Stimulated activated CD8-positive, alpha-beta memory T cell treated with anti-CD3 and anti-CD28 coated beads, Interleukin-15, amount 100 ng/mL, for 1 hour (primary cell): Measurements from ENCODE around the gene GAN.

Experiments
- DNase-seq: peaks from one replicate; pipeline ENCODE4 v3.0.0-alpha.2; 2020; ENCODE audit warnings: low read depth

Gene GAN, protein sequence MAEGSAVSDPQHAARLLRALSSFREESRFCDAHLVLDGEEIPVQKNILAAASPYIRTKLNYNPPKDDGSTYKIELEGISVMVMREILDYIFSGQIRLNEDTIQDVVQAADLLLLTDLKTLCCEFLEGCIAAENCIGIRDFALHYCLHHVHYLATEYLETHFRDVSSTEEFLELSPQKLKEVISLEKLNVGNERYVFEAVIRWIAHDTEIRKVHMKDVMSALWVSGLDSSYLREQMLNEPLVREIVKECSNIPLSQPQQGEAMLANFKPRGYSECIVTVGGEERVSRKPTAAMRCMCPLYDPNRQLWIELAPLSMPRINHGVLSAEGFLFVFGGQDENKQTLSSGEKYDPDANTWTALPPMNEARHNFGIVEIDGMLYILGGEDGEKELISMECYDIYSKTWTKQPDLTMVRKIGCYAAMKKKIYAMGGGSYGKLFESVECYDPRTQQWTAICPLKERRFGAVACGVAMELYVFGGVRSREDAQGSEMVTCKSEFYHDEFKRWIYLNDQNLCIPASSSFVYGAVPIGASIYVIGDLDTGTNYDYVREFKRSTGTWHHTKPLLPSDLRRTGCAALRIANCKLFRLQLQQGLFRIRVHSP

DNA sequence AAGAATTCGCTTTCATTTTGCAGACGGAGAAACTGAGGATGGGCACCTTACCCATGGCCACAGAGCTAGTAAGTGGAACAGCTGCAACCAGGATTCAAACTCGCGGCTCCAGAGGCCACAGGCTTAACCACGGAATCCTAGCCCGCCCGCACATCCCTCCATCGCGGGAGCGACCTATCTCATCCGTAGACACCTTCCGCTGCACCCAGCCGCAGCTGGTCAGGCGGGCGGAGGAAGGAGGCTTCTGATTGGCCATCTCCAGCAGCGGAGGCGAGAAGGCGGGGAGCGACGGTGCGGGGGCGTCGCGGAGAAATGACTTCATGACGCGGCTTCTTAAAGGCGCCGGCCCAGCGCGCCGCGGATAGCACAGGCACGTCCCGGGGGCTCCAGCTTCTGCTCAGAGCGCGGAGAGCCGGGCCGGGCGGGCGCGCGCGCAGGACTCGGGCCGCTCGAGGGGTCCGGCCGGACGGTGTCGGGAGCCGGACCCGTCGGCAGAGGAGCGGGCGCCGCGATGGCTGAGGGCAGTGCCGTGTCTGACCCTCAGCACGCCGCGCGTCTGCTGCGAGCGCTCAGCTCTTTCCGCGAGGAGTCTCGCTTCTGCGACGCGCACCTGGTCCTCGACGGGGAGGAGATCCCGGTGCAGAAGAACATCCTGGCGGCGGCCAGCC lies at the start of gene GAN:
Gene GAN, plus strand, starts transcription at position 360 of the 668 bp plus-strand sequence. Its CDS starts 152 bp downstream, at position 512.
- DNase-seq, result peak; percentile 88

DNA sequence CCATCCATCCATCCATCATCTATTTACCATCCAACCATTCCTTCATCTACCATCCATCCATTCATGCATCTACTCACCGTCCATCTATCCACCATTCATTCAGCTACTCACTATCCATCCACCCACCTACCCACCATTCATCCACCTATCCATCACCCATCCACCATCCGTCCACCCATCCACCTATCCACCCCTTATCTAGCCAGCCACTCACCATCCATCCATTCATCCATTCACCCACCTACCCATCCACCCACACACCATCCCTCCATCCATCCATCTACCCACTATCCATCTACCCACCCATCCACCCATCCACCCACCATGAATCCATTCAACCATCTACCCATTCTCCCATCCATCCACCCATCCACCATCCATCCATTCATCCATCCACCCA lies 49.7 kb upstream of the GAN start:
- DNase-seq, result no peak

GRCh38 chr16:81265658-81266451 lies 48.9 kb upstream of the GAN start:
- no peak for DNase-seq

- no peak for DNase-seq
These were observed 48.1 kb upstream of the GAN start for GRCh38 chr16:81266680-81267095.

DNA sequence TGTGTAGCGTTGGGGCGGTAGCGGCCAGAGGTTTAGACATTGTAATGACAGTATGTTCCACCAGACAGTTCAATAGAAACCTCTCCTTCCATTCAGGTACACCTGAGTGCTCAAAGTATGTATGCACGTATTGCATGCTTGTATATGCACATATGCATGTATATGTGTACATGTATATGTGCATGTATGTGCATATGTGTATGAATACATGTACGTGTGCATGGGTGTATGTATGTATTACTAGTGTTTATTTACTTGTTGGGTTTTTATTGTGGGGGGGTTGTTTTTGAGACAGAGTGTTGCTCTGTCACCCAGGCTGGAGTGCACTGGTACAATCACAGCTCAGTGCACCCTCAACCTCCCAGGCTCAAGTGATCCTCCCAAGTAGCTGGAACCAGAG lies 46.3 kb upstream of the GAN start:
- DNase-seq, result no peak

DNA sequence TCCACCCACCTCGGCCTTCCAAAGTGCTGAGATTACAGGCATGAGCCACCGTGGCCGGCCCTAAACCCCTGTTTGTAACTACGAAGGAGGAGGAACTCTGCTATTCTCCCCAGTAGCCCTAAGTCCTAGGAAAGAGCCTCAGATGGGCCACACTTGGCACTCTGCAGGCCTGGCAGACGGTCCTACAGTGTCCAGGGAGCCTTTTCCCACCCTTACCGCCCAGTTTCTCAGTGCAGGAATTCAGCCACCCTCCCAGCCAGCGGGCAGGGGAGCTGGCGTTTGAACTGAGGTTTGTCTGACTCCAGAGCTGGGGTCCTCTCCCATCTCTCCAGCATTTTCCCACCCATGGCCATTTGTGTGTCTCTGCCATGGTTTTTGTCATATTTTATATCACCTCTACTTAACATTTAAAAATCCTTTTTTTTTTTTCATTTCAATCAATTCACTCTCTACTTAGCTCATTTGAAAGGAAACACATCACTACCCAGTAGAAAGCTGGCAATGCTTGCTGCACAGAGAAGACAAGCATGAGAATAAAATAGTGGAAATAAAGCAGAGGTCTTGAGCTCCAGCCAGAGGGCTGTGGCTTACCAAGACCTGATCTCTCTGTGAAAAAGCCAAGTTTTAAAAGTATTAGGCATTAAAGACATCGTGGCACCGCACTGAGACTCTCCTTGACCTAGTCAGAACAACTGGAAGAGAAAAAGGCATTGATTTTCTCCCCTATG lies 41.4 kb upstream of the GAN start:
- DNase-seq, result no peak

DNA sequence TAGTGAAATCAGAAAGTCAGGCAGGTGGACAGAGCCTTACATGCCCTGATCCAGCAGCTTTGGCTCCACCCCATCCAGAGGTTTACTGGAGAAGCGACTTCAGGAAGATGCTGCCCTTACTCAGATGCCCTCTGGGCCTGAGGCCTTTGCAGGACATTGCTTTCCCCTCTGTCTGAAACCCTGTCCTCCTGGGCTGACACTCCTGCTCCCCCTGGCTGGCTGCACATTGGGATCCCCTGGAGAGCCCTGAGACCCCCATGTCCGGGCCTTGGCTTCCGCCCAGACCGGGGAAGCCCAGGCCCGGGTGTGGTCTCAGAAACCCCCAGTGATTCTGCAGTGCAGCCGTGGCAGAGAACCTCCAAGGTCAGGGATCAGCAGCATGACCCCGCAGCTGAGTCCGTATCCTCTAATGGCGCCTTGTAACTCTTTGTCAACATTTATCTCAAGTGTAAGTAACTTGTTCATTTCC lies 39.7 kb upstream of the GAN start:
- no peak for DNase-seq

DNA sequence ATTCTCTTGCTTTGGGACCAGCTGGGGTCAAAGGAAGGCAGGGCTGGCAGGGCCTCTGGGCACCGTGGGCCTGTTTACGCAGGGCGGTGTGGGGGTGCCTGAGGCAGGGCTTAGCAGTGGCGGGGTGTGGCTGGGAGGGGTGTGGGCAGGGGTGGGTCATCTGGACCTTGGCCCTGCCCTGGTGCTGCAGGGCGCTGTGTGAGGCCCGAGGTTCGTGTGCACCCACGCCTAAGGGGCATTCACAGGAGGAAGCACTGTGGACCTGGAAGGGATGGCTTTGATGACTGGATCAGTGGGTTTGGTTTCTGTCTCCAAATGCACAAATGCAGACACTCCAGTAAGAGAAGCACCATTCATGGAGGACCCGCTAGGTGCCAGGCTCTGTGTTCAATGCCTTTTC lies 39.0 kb upstream of the GAN start:
- no peak for DNase-seq

GRCh38 chr16:81276323-81276722 lies 38.4 kb upstream of the GAN start:
- DNase-seq, result no peak

DNA sequence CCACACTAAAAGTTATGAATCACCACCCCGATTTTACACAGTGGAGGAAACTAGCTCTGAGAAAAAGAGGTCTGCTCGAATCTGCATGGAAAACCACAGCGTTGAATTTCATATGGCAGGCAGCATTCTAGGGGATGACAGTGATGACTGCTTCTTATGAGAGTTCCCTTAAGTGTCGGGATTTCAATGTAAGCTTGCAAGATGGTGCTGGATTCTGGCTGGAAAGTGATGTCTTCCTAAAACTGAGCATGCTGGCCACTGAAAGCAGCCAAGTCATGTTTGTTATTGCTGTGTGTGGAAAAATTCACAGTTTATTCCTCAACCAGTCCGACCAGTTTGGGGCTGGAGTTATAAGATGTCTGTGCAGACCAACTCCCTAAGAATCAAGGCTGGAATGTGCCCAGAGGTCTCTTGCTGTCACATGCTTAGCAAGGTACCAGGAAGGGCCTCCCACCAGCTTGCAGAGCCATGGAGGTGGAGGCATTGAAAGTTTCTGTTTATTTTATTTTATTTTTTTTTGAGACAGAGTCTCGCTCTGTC lies 37.2 kb upstream of the GAN start:
- DNase-seq, result no peak

- no peak for DNase-seq
These were observed 36.2 kb upstream of the GAN start for GRCh38 chr16:81278526-81278925.

- DNase-seq, result no peak
These were observed 35.4 kb upstream of the GAN start for GRCh38 chr16:81279392-81279791.

DNA sequence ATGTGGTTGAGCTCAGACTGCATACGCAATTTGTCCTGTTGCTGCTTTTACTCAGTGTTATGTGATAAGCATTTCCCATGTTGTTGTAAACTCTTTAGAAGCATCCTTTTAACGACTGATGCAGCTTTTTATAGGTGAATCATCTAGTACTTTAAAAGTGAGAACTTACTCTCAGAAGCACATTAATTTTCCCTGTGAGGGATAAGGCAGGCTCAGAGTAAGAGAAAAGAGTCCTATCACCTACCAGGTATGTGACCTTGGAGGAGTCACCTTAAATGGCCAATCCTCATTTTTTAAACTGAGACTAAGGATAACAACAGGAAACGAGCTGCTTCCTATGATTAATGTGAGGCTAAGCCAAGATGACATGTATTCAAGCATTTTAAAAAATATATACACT lies 34.4 kb upstream of the GAN start:
- DNase-seq, result no peak

DNA sequence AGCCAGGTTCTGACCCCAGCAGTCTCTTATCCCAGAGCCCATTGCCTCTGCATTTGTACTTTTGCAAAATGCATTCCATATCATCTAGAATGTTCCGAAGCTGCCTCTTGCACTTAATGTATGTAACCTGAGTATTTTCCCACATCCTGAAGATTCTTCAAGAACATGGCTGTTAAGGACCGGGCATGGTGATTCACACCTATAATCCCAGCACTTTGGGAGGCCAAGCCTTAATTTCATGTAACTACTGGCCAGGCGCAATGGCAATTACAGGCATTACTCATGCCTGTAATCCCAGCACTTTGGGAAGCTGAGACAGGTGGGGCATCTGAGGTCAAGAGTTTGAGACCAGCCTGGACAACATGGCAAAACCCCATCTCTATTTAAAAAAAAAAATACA lies 31.7 kb upstream of the GAN start:
- DNase-seq, result no peak

DNA sequence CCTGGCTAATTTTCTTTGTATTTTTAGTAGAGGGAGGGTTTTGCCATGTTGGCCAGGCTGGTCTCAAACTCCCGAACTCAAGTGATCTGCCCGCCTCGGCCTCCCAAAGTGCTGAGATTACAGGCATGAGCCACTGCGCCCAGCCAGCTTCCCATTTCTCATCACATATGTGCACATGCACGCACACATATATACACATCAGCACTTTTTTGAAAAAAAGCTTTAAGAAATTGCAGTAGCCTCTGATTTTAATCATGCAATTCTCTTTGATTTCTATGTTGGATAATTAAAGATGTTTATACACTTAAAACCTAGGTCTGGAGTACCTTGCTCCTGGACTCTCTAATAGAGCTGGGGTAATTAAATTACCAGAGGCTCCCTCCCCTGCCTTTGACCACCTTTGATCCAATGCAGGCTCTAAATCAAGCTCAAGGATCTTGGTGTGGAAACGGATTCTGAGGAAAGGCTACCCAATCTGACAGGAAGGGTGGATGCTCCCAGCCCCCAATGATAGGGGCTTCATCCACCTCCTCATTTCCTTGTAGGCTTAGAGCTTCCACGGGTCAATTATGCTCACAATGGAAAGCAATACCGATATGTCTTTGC lies 29.7 kb upstream of the GAN start:
- DNase-seq, result no peak

DNA sequence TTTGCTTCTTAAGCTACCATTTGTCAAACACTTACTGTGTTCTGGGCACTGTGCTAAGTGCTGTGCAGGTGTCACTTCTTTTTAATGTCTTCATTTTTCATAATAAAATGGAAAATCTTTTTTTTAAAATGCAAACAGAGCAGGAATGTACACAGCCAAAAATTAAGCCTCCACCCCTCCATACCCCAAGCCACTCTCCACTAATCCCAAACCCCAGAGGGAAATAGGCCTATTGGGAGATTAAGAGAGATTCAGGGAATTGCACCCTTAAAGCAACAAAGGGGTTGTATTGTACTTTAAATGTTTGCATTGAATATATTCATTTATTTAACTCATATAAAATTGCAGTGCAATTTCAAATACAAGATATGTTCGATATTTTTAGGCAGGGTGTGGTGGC lies 28.6 kb upstream of the GAN start:
- no peak for DNase-seq

DNA sequence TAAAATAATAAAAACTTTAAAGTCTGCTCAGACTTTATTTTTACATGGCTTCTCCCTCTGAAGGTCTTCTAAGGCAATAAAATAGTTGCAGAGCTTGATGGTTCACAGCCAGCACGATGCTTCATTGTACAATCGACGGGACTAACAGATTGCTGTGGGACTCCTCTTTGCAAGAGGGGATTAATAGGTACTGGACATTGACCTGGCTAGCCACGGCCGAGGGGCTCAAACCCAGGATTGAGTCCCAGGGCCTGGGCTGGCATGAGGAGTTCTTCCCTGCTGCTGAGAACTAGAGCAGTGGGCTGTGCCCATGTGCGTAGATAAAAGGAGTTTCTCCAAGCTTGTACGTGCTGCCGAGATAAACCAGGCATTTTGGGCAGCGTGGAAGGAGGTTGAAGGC lies 23.6 kb upstream of the GAN start:
- no peak for DNase-seq

DNA sequence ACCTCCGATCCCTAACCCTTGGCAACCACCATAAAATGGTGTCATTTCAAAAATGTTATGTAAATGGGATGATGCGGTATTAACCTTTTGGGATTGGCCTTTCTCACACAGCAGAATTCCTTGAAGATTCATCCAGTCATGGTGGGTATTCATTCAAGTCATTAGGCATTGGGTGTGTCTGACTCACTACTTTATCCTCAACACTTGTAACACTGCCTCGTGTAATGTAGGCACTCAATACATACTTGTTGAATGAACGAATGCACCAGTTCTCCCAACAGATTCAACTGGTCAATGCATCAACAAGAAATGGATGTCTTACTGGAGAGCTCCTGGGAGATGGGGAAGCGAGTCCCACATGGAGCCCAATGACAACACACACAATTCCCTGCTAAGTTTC lies 21.8 kb upstream of the GAN start:
- no peak for DNase-seq

DNA sequence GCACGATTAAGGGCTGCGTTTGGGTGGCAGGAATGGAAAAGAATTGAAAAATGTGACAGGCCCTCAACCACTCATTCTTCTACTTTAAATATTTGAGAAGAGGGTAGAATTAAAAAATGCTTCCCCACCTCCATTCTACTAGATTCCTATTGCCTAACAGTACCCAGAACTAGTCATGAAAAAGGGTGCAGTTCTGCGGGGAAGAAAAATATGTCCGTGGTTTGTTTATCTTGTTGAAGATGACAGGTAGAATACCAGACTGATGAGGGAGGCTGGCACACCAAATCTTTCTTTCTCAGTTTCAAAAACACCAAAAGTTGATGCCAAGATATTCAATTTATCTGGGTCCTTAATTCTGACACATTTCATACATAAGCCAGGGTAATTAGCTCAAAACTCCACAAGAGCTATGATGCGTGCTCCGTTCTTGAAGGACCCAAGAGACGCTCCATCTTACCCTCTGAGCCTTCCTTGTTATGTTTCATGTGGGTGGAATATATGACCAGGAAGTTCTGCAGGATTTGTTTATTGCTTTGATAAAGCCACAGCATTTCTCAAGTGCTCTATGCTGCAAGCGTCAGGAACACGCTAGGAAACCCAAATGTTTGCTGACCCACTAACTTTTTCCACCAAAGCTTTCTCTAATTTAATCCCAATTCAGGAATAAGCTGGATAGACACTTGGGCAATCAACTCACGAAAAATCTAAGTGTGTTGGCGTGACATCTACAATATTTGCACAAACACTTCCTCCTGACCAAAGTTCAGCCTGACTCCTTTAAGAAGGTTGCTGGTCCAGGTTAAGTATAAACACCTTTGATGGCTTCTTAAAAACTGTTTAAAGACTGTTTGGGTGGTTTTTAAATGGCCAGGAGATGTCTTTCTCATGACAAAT lies 20.6 kb upstream of the GAN start:
- no peak for DNase-seq

DNA sequence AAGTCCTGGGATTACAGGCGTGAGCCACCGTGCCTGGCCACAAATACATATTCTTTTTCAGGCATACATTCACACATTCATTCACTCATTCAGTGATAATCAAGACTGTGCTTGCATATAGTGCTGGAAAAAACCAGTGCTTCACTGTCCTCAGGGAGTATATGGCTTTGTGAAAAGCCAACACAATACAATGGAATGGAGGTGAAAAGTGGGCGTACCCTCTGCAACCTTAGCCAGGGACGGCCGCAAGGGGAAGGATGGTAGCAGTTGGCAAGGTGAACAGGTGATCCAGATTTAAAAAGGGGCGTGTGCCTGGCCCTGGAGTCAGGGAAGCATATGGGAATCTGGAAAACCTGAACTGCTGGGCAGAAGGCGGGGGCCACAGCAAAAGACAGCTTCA lies 18.1 kb upstream of the GAN start:
- DNase-seq, result no peak
